Pancreas (tissue), 10 donors: ENCODE measurements around the gene XYLT1. TPM values are rescaled to one million over a fixed set of nuclear protein-coding genes. Genes with fewer than 3 reads are reported as not detected.
"Not testable (repeated sequence)": the region's sequence is repeated elsewhere in the genome, so short reads cannot be mapped to it uniquely, and the experiment has no call there.

Experiments
- ATAC-seq, 4 donors: fragments of 200-7000 bp; cut with Tn5 transposase; one replicate each; pipeline versions ENCODE4 v1.8.0 to v1.9.1; 2020; ENCODE audit warnings: mild to moderate bottlenecking in 4 of 4, moderate library complexity in 4 of 4
- DNase-seq, 6 donors: peaks; one replicate each; pipeline ENCODE4 v3.0.0-alpha.2; 2020
- FAIRE-seq: peaks from 2 replicates; lab custom pipeline; 2012; peaks lifted over from hg19 to GRCh38; lab: Jason Lieb, UNC
- H3K27ac ChIP-seq, 4 donors: fragments of 200-600 bp; sonication (generic); 1 replicate in 3 of 4; 2 replicates in 1 of 4; pipeline versions ENCODE4 v1.5.0 to v1.8.0; 2020
- H3K27me3 ChIP-seq, 4 donors: fragments of 200-600 bp; one replicate each; pipeline ENCODE4 v1.8.0; 2021
- H3K36me3 ChIP-seq, 3 donors: fragments of 200-600 bp; sonication (generic) in 1 of 3; one replicate each; pipeline versions ENCODE4 v1.5.0 to v1.8.0; 2020 to 2021
- H3K4me1 ChIP-seq, 3 donors: fragments of 200-600 bp; one replicate each; pipeline ENCODE4 v1.8.0; 2021
- H3K4me3 ChIP-seq, 4 donors: fragments of 200-600 bp; sonication (generic) in 2 of 4; one replicate each; pipeline versions ENCODE4 v1.5.0 to v1.8.0; 2020 to 2021
- H3K9me3 ChIP-seq, 4 donors: fragments of 200-600 bp; one replicate each; pipeline ENCODE4 v1.8.0; 2021
- CTCF ChIP-seq, 4 donors: fragments of 200-600 bp; sonication (generic) in 3 of 4; IDR thresholded peaks; one replicate each; pipeline versions ENCODE4 v1.5.0 to v1.8.0; 2021; ENCODE audit warnings: antibody characterized with exemption in 4 of 4
- WGBS, 2 donors: extraction: QIAGEN DNeasy Blood & Tissue Kit; methylation state at CpG; one replicate each; pipeline ENCODE4 v1.1.7; 2013; 5-methylcytosine and 5-hydroxymethylcytosine counted together
- intact Hi-C, 3 donors: fragments of 100-400 bp; cut with DNase I; formaldehyde crosslinking; loops; one replicate each; pipeline versions ENCODE4 v1.11.1 to v1.14.2; 2022
- polyA plus RNA-seq, 2 donors: library from polyadenylated mRNA; stranded (reverse); fragments of 200-250 nt; gene quantifications; one replicate each; pipeline ENCODE4 v1.2.3, GENCODE V29; 2013
- total RNA-seq, 6 donors: library from RNA; stranded (reverse); fragmentation: NEBNext Ultra II Directional in 4 of 6; extraction: Animal tissue kit (Norgen Biotek cat#: 25700) in 4 of 6; gene quantifications; one replicate each; pipeline versions ENCODE4 v1.2.1 to v1.2.4, GENCODE V29; 2021 to 2023
- donor health status: healthy with polysubstance abuse.
- donor health status: DM: no; HTN: no; CAD: no; lungs with moderate emphysema.
- donor health status: DM: no; HTN: no; CAD: no.
- donor health status: control.
- donor health status: control.
- donor health status: Bipolar disorder and iron deficiency.
- donor health status: DM: yes; HTN: yes; CAD: no.
- donor health status: DM: no; HTN: no; CAD: no.
- donor health status: DM: no; HTN: no; CAD: no.
- donor health status: DM: yes; HTN: yes; CAD: no.

Gene XYLT1
- total and polyA plus RNA-seq, 8 donors, result 1.6 to 8.2 (median 4.6) TPM

- ATAC-seq (no peak), DNase-seq (no peak), FAIRE-seq (no peak)
- H3K9me3 ChIP-seq, result no peaks in the 10 kb centered on the region
- H3K4me3 ChIP-seq, result no peak overlapping the region
- no peaks in the 10 kb centered on the region for H3K27me3 ChIP-seq
- H3K27ac ChIP-seq, result no peak overlapping the region
- no peaks in the 10 kb centered on the region for H3K4me1 ChIP-seq
- WGBS, 2 donors, result 66 to 78% methylated on average over 9 of the region's 9 CpGs
- no peaks in the 10 kb centered on the region for H3K36me3 ChIP-seq
- intact Hi-C loops, result no loop called here
- no peak for TF ChIP-seq CTCF (IDR thresholded peaks at IDR 0.05)
Measured at GRCh38 chr16:17508303-17508702, 37.5 kb upstream of the XYLT1 start.

- H3K4me3 ChIP-seq, DNase-seq, H3K27ac ChIP-seq, H3K27me3 ChIP-seq, H3K9me3 ChIP-seq, intact Hi-C loops, H3K4me1 ChIP-seq, H3K36me3 ChIP-seq, FAIRE-seq, ATAC-seq: not testable (repeated sequence)
- WGBS, 2 donors, result 56 to 77% methylated on average over 8 of the region's 8 CpGs
Measured at GRCh38 chr16:17507516-17507915, 36.8 kb upstream of the XYLT1 start.

- FAIRE-seq, ATAC-seq, H3K27me3 ChIP-seq, H3K4me3 ChIP-seq, H3K36me3 ChIP-seq, H3K27ac ChIP-seq, DNase-seq, intact Hi-C loops, H3K4me1 ChIP-seq, H3K9me3 ChIP-seq: not testable (repeated sequence)
- 90 to 94% methylated on average over 13 to 24 of the region's 26 CpGs for WGBS, 2 donors
Measured at GRCh38 chr16:17505828-17506227, 35.1 kb upstream of the XYLT1 start.

- Histone ChIP-seq H3K4me3 (no peak overlapping the region), H3K27me3 (no peaks in the 10 kb centered on the region), H3K36me3 (no peaks in the 10 kb centered on the region), H3K4me1 (no peaks in the 10 kb centered on the region), H3K27ac (no peak overlapping the region), H3K9me3 (no peaks in the 10 kb centered on the region)
- no peak for DNase-seq
- intact Hi-C loops, result no loop called here
- no peak for TF ChIP-seq CTCF (IDR thresholded peaks at IDR 0.05)
- no peak for FAIRE-seq
- ATAC-seq, result no peak
- WGBS, 2 donors, result 55 to 57% methylated on average over 2 of the region's 2 CpGs
Measured at GRCh38 chr16:17504050-17504449, 33.3 kb upstream of the XYLT1 start.

GRCh38 chr16:17503331-17503730 lies 32.6 kb upstream of the XYLT1 start:
- ATAC-seq (no peak), DNase-seq (no peak), FAIRE-seq (no peak)
- Histone ChIP-seq H3K9me3 (no peaks in the 10 kb centered on the region), H3K27ac (no peak overlapping the region), H3K4me3 (no peak overlapping the region), H3K36me3 (no peaks in the 10 kb centered on the region), H3K4me1 (no peaks in the 10 kb centered on the region), H3K27me3 (no peaks in the 10 kb centered on the region)
- WGBS, 2 donors, result 75 to 78% methylated on average over 5 of the region's 5 CpGs
- TF ChIP-seq CTCF (IDR thresholded peaks at IDR 0.05), result no peak
- intact Hi-C loops, result no loop called here

- DNase-seq (no peak), FAIRE-seq (no peak), ATAC-seq (no peak)
- no peaks in the 10 kb centered on the region for H3K9me3 ChIP-seq
- H3K4me3 ChIP-seq, result no peak overlapping the region
- WGBS, 2 donors, result 69 to 79% methylated on average over 9 of the region's 9 CpGs
- TF ChIP-seq CTCF (IDR thresholded peaks at IDR 0.05), result no peak
- no peaks in the 10 kb centered on the region for H3K27me3 ChIP-seq
- intact Hi-C loops, result no loop called here
- H3K4me1 ChIP-seq, result no peaks in the 10 kb centered on the region
- no peaks in the 10 kb centered on the region for H3K36me3 ChIP-seq
- no peak overlapping the region for H3K27ac ChIP-seq
Measured at GRCh38 chr16:17501321-17501720, 30.6 kb upstream of the XYLT1 start.
